ENCODE data around the gene TTLL10.
"Not testable (repeated sequence)": the region's sequence is repeated elsewhere in the genome, so short reads cannot be mapped to it uniquely, and the experiment has no call there.

The TTLL10 gene

DNA sequence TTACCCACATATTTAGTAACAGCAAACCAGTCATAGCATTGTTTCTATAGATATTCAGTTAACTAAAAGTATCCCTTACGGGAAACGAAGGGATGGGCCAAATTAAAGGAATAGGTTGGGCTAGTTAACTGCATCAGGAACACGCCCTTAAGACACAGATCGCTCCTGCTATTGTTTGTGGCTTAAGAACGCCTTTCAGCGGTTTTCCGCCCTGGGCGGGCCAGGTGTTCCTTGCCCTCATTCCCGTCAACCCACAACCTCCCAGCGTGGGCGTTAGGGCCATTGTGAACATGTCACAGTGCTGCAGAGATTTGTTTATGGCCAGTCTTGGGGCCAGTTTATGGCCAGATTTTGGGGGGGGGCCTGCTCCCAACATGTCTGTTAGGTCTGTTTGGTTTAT is 18.1 kb downstream of the TTLL10 start:
- no peak for DNase-seq

DNA sequence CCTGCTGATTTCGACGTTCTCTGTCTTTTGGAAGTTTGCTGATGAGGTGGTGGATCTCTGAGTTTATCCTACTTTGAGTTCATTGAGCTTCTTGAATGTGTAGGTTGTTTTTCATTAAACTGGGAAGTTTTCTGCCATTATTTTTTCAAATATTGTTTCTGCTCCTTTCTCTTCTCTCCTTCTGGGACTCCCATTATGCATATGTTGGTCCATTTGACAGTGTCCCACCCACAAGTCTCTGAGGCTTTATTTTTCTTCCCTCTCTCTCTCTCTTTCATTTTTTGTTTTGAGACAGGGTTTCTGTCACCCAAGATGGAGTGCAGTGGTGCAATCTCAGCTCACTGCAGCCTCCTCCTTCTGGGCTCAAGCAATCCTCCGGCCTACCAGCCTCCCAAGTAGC is 21.0 kb downstream of the TTLL10 start:
- no peak for DNase-seq

DNA sequence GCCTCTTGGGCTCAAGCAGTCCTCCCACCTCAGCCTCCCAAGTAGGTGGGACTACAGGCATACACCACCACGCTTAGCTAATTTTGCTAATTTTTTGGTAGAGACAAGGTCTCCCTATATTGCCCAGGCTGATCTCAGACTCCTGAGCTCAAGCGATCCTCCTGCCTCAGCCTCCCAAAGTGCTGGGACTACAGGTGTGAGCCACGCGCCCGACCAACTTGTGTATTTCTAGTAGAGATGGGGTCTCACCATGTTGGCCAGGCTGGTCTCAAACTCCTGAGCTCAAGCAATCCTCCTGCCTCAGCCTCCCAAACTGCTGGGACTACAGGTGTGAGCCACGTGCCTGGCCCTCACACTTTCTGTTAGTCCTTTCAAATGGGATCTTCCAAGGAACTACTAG is 22.0 kb downstream of the TTLL10 start:
- not testable (repeated sequence) for DNase-seq

DNA sequence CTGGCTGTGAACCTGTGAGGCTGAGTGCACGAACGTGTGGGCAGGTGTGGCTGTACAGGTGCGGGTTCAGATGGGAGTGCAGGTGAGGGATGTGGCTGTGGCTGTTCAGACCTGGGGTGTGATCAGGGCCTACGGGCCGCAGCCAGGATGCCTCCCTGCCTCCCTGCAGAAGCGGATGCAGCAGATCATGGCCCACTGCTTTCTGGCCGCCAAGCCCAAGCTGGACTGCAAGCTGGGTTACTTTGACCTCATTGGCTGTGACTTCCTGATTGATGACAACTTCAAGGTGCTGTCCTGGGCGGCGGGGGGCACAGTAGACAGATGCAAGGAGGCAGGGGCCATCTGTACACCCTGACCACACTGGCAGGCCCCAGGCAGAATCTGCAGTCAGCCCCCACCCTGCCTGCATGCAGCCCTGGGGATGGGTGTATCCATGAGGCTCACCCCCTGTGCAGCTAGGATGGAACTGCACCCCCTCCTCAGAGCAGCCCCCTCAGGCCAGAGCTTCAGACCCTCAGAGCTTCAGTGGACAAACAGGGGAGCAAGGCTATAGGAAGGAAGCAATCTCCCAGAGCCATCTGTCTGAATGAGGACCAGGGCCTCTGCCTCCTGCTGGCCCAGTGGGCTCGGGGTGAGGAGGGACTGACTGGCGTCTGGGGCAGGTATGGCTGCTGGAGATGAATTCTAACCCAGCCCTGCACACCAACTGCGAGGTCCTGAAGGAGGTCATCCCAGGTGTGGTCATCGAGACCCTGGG is 22.9 kb downstream of the TTLL10 start:
- DNase-seq, result no peak

DNA sequence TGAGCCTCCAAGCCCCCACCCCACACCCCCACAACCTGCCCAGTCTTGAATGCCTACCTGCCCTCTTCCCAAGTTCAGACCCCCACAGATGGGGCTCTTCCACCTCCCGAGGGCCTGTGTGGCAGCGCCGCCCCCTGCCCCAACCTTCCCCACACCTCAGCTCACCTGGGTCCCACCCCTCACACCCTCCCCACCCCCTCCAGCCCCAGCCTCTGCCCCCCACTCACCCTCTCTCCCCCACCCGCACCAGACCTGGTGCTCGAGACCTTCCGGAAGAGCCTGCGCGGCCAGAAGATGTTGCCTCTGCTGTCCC is 23.5 kb downstream of the TTLL10 start:
- no peak for DNase-seq

DNA sequence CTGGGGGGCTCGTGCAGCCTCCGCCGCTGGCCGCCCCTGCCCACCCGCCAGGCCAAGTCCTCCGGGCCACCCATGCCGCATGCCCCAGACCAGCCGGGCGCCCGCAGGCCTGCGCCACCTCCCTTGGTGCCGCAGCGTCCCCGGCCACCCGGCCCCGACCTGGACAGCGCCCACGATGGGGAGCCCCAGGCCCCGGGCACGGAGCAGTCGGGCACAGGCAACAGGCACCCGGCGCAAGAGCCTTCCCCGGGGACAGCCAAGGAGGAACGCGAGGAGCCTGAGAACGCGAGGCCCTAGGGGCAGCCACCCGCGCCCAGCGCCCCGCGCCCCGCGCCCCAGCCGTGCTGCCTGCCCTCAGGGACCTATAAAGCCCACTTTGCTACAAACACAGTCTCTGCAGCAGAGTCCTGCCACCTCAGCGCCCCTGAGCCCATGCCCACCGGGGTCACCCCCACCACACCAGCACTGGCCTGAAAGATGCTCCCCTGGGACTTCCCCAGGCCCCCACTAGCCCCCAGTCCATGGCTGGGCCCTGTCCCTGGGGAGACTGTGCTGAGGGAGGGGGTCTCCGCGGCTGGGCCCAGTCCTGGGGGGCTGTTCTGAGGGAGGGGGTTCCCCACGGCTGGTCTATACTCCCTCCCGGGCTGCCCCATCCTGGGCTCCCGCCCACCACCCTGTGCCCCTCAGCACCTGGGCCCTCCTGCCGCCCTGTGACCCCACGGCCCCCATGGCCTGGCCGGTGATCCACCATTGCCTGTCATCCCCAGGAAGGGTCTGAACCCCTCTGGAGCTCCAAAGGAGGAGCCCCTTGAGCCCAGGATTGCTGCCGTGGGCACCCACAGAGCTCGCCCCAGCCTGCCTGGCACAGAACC is 24.1 kb downstream of the TTLL10 start:
- no peak for DNase-seq

DNA sequence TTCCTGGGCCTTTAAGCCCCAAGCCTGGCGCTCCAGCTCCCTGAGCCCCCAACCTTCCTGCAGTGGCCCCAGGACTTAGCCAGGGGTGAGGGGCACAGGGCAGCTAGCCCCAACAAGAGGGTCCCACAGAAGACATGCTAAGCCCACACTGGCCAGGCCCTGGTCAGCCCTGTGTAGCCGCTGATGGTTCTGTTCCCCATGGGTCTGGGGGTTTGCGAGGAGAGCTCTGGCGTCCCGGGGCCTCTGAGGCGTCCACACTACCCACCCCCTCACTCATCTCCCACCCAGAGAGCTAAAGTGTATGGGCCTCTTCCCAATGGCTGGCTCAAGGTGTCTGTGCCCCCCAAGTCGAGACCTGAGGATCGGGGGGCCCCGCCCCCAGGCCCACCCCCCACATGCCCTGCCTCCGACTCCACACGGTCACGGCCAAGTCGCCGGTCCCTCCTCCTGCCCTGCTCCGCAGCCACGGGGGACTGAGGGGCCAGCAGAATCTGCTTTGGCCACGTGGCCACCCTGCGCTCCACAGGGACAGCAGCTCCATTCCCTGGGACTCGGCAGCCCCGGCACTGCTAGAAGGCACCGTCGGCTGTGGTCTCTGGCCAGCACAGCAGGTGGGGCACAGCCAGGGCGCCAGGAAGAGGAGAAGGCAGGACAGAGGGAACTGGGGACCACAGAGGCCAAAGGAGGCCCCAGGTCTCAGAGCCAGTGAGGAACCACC is 24.9 kb downstream of the TTLL10 start:
- no peak for DNase-seq

DNA sequence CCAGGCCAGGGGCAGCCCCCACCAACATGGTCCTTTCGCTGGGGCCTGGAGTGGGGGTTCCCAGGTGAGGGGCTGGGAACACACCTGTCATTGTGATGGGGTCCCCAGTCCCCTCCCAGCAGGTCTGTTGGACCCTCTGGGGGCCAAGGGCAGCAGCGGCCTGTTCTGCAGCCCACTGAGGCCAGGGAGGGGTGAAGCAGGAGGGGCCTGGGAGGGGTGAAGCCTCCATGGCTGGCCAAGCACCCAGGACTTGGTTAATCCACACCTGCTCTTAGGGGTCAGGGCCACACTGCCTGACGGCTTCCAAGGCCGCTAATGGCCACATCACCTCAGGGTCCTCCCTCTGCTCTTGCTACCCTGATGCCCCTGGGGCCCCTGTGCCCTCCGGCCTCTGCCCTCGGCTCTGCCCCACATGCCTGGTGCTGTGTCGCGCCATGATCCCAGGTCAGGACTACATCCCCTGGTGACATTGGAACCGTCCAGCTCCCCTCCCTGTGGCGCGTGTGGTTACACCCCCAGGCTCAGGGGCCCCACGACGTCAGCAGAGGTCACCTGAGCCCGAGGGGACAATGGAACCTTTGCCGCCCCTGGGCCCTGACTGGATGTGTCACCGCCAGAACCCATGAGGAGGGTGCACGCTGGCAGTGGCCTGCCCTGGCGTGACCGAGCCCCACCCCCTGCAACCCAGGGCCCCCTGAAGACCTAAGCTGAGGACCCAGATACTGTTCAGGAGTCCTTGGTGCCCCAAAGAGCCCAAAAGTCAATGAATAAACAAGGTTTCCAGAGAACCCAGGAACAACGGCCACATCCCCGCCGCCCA is 25.7 kb downstream of the TTLL10 start:
- no peak for DNase-seq

DNA sequence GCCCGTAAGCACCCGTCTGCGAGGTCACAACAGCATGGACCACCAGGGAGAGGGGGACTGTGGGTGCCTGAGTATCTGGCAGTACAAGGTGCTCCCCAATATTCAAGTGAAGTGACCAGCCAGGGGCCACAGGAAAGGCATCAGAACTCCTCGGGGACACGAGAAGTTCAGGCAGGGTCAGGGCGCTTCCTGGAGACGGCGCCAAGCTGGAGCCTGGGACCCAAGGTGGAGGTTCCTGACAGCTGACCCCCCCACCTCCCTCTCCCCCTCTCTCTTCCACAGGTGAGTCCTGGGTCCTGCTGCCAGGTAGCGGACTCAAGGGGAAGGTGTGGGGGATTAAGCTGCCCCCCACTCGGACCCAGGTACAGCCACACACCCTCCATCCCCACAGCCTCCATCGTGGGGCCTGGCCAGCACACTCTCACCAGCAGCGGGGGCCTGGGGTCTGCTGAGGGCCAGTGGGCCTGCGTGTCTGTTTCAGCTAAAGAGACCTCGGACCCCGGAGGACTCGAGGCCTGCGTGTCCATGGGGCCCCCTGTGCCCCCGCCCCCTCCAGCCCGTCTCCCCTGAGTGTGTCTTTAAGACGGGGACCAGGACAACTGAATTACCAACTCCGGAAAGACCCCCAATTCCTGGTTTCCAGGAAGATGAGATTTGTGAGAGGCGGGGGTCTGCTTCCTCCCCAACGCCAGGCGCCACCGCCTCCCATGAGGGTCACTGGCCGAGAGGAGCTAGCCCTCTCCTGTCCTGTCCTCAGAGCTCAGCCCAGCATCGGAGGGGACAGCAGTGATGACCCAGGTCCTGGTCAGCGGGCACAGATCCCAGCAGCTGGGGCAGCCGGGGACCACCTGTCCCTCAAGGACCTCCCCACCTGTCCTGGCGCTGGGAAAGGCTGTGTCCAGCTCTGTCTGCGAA is 26.5 kb downstream of the TTLL10 start:
- DNase-seq, result no peak

DNA sequence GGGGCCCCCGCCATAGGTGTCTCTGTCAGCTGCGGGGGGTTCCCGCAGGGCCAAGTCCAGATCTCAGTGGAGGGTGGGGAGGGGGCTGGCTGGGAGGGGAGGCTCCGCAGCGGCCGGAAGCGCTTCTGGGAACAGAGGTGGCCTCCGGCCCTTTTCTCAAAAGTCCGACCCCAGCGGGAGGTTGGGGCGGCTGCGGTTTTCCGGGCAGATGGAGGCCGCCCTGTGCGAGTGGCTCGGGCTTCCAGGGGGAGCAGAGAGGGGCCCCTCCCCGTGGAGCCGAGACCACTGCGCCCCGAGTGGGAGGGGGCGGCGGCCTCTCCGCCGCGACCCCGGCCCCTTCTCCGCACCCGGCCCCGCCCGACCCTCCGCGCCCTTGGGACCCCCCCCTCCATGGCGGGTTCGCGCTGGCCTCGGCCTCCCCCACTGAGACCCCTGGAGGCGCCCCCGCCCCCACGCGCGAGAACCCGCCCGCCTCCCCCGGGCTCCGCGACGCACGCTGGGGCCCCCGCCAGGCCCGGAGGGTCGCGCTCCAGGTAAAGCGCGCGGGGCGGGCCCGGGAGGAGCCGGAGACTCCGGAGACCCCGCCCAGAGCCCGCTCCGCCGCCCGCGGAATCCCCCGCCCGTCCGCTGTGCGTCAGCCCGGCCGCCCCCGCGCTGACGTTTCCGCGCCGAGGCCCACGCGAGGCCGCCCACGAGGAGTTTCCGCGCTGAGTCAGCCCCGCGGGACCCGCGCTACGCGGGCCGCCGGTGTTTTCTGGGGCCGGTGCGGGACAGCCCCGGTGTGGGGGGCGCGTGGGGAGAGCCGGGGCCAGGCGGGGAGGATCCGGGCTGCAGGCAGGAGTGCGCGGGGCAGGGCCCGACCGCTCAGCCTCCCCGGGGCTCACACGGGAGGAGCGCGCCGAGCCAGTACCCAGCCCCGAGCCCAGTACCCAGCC is 27.5 kb downstream of the TTLL10 start:
- peak; percentile 75 to 84 (median 76) for DNase-seq

DNA sequence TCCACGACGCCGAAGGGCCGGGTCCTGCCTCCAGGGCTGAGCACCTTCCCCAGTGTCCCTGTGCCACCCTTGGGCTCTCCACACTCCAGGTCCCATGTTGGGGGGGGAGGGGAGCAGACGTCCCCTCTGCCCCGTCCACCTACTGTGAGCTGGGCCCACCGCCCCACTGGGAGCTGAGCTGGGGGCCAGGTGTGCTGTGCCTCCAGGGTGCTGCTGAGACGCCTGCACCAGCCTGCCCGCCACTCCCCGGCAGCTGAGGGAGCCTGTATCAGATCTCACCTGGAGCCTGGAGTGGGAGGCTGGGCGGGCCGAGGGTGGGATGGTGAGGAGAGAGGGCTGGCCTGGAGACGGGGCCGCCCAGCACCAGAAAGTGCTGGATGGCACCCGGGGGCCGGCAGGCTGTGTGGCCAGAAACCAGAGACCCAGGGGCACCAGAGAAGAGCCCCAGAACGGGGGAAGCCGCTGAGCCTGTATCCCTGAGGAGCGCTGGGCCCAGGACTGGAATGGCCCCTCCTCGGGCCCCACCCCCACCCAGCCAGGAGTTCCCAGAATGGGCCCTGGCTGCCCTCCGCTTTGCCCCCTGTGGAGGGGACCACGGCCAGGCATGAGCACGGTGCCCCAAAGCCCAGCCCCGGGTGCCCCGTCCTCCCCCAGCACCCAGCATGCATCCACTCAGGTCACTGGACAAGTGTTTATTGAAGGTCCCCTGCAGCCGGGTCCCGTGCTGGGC is 29.3 kb downstream of the TTLL10 start:
- DNase-seq, result no peak

DNA sequence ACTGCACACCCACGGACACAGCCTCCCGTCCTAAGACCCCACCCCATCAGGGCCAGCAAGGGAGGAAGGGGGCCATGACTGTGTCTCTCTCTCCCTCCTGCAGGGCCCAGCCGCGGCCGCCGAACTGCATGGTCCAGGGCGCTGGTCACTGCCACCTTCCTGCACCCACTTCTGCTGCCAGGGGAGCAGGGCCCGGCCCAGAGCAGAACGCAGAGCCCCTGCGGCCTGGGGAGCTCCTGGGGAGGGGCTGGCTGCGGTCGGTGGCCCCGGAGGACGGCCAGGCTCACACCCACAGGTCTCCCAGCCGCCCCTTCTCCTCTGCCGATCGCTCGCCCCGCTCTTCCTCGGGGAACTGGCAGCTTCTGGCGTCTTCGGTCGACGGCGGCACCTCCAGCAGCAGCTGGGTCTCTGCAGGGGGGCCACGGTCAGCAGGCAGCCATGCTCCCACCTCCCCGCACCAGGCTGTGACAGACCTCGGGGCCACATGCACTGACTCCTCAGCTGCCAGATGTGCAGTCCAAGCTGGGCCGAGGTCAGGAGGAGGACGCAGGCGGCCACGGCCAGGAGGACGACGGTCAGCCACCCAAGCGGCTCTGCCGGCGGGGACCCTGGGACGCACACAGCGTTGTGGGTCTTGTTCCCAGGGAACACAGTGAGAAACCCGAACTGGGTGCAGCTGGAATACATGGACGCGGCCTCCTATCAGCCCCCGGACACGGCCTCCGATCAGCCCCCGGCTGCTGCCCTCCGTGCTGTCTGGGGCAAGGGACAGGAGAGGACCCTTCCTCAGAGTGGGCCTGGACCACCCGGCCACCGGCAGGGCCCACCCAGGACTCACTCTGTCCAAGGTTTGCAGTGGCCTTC is 30.1 kb downstream of the TTLL10 start:
- no peak for DNase-seq

DNA sequence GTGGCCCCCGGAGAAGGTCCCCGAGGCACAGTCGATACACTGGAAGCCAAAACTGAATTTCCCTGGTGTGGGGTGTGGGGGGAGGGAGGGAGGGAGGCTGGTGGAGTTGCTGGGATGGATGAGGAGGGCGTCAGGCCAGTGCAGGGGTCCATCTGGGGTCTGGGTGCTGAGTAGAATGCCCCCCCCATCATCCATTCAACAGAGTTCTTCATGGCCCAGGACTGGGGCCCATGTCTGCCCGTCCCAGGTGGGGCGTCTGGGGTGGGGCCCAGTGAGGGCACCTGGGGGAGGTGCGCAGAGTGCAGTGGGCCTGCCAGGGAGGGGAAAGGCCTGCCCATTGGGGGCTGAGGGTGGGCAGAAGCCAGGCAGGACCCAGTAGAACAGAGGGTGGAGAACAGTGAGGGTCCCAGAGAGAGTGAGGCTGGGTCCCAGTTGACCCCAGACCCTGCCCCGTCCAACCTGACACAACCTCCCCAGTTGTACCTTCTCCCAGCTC is 30.8 kb downstream of the TTLL10 start:
- DNase-seq, result no peak

DNA sequence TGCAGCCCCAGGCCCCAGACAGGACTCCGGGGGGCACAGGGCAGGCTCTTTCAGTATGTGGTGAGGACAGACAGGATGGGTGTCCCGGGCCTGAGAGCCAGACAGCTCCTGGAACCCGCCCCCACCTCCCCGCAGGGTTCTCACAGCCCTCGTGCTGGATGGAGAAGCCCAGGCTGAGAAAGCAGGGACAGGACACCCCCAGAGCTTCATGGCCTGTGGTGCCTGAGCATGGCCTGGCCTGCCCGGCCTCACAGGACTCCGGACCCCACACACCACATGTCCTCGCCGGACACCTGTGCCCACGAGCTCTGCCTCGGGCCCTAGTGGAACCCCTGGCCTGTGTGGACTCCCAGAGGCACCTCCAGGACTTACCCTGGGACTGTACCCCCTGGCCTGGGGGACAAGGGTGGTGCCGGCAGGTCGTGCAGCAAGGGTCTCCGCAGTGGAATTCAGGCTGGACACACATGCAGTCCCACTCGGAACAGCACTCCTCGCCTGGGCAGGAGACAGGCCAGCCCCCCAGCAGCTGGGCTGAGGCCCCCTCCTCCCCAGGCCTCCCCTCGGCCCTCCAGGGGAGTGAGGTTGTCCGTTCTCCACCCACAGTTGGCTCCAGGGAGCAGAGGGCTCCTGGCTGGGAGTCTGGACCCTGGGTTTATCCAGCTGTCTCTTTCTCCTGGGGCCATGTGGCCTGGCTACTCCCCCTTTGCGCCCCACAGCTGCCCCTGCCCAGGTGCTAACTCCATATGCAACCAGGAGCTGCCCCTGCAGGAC is 31.5 kb downstream of the TTLL10 start:
- no peak for DNase-seq

DNA sequence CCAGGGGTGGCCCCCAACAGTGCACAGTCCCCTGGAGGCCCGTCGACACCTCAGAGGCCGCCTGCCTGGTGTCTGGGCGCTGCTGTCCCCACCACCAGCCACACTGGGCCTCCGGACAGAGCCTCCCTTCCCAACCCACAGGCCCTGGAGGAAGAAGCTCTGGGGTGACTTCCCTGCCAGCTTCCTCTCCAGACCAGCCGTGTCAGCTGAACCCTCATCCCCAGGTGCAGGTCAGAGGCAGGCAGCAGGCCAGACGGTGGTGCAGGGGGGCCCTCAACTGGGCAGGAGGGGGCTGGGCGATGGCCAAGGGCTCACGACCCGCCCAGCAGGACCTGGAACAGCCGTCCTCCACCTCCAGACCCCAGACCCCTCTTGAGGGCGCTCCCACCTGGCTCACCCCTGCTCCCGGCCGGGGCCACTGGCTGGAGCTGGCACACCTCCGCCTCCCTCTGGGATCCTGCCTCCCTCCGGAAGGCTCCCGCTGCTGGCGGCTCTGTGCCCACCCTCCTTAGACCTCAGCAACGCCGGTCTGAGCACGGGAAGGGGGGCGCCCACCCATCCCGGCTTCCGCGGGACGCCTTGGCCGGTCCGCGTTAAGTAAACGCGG is 32.2 kb downstream of the TTLL10 start:
- no peak for DNase-seq

DNA sequence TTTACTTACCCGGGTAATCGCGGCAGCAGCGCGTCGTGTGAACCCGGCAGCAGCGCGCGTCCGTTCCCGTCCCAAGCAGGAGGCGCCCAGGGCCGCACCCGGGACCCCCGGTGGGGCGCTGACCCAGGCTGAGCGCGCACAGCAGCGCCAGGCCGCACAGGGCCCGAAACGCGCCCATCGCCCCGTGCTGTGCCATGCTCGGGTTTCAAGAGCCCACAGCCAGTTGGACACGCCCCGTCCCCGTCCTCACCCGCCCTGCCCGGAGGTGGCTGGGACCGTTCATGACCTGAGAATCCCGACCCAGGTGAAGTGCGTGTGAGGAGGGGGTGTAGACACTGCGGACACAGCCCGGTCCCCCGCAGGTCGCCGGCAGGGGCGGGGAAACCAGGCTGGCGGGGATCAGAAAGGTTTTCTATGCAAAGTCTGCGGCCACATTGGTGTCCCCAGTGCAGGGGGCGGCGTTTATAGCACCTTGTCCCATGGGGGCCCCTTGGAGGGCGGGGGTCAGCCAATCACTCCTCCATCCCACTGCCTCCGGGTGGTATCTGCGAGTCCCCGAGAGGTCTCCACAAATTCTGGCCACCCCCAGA is 32.8 kb downstream of the TTLL10 start, which contains the start of gene TNFRSF18:
TSS of gene TNFRSF18 (minus strand) at position 217 of the 590 bp plus-strand sequence. CDS start at position 196, 21 bp downstream.
- DNase-seq, result no peak

Measured in activated CD4-positive, CD25-positive, alpha-beta regulatory T cell (primary cell).